HFFc6 (cell line): Measurements from ENCODE around the gene COL23A1. TPM values are rescaled to one million over a fixed set of nuclear protein-coding genes. Genes with fewer than 3 reads are reported as not detected.

ENCODE experiments used
- DNase-seq: peaks from one replicate; pipeline ENCODE4 v3.0.0-alpha.2; 2018
- H3K27ac Mint-ChIP-seq: 2 replicates; pipeline ENCODE4 v1.8.0; 2020; ENCODE audit warnings: mild to moderate bottlenecking, mixed read lengths
- H3K27me3 Mint-ChIP-seq: 2 replicates; pipeline ENCODE4 v1.8.0; 2021; ENCODE audit warnings: mild to moderate bottlenecking, moderate library complexity, mixed read lengths; ENCODE audit not compliant: insufficient read depth
- H3K36me3 Mint-ChIP-seq: 2 replicates; pipeline ENCODE4 v1.8.0; 2021; ENCODE audit warnings: low read depth, mixed read lengths
- H3K4me1 Mint-ChIP-seq: 2 replicates; pipeline ENCODE4 v1.8.0; 2020; ENCODE audit warnings: low read depth, mixed read lengths
- H3K4me3 Mint-ChIP-seq: 2 replicates; pipeline ENCODE4 v1.8.0; 2020; ENCODE audit warnings: mild to moderate bottlenecking, moderate library complexity, mixed read lengths
- H3K9me3 Mint-ChIP-seq: 2 replicates; pipeline ENCODE4 v1.8.0; 2020; ENCODE audit warnings: mild to moderate bottlenecking, mixed read lengths
- CTCF ChIP-seq: fragments of 200-600 bp; sonication (generic); IDR thresholded peaks from 2 replicates; pipeline ENCODE4 v1.5.0; 2021; ENCODE audit warnings: antibody characterized with exemption, mild to moderate bottlenecking
- total RNA-seq, 6 experiments: library from RNA; stranded (reverse); fragmentation: NEBNext Ultra II Directional; extraction: Animal tissue kit (Norgen Biotek cat#: 25700); gene quantifications; 2 replicates in 1 of 6; 3 replicates in 5 of 6; pipeline ENCODE4 v1.2.3, GENCODE V29; 2021

Gene COL23A1
- total RNA-seq, 6 experiments from 2014 or later = not detected

GRCh38 chr5:178290376-178290775, 299.8 kb downstream of the COL23A1 start:
- Mint-ChIP-seq H3K4me1 (no peaks in the 10 kb centered on the region), H3K9me3 (peaks cover 12% of the 10 kb centered on the region; the same call in 1 of the 2 replicates), H3K4me3 (no peak overlapping the region), H3K27me3 (peaks cover 34% of the 10 kb centered on the region), H3K36me3 (no peaks in the 10 kb centered on the region; the same call in 1 of the 2 replicates), H3K27ac (no peak overlapping the region)
- no peak for TF ChIP-seq CTCF
- no peak for DNase-seq

GRCh38 chr5:178289438-178289837, 300.8 kb downstream of the COL23A1 start:
- Mint-ChIP-seq H3K4me1 (no peaks in the 10 kb centered on the region), H3K36me3 (no peaks in the 10 kb centered on the region; the same call in 1 of the 2 replicates), H3K27ac (no peak overlapping the region), H3K4me3 (no peak overlapping the region), H3K9me3 (peaks cover 12% of the 10 kb centered on the region; the same call in 1 of the 2 replicates), H3K27me3 (peaks cover 34% of the 10 kb centered on the region)
- TF ChIP-seq CTCF = no peak
- no peak for DNase-seq

GRCh38 chr5:178288401-178289368, 301.5 kb downstream of the COL23A1 start:
- H3K4me3 Mint-ChIP-seq = no peak overlapping the region
- TF ChIP-seq CTCF = no peak
- no peak overlapping the region for H3K27ac Mint-ChIP-seq
- peaks cover 17% of the 10 kb centered on the region for H3K9me3 Mint-ChIP-seq
- DNase-seq = no peak
- H3K27me3 Mint-ChIP-seq = peaks cover 34% of the 10 kb centered on the region
- no peaks in the 10 kb centered on the region for H3K4me1 Mint-ChIP-seq
- peaks cover 4% of the 10 kb centered on the region; the same call in 1 of the 2 replicates for H3K36me3 Mint-ChIP-seq

- no peak for DNase-seq
- Mint-ChIP-seq H3K36me3 (peaks cover 11% of the 10 kb centered on the region), H3K4me1 (no peaks in the 10 kb centered on the region), H3K4me3 (no peak overlapping the region), H3K27ac (no peak overlapping the region), H3K27me3 (peaks cover 29% of the 10 kb centered on the region), H3K9me3 (peaks cover 20% of the 10 kb centered on the region)
- TF ChIP-seq CTCF = no peak
Measured at GRCh38 chr5:178287791-178288105, 302.4 kb downstream of the COL23A1 start.

- Mint-ChIP-seq H3K4me3 (no peak overlapping the region), H3K9me3 (peaks cover 17% of the 10 kb centered on the region), H3K27ac (no peak overlapping the region), H3K27me3 (peaks cover 29% of the 10 kb centered on the region), H3K36me3 (peaks cover 11% of the 10 kb centered on the region), H3K4me1 (no peaks in the 10 kb centered on the region)
- DNase-seq = no peak
- TF ChIP-seq CTCF = no peak
Measured at GRCh38 chr5:178287091-178287790, 303.0 kb downstream of the COL23A1 start.
